CD1c-positive myeloid dendritic cell (primary cell): ENCODE measurements around the gene SLC35A2.
"Not testable (repeated sequence)": the region's sequence is repeated elsewhere in the genome, so short reads cannot be mapped to it uniquely, and the experiment has no call there.

Source experiments
- DNase-seq: peaks from one replicate; pipeline ENCODE4 v3.0.0-alpha.2; 2016; ENCODE audit errors: extremely low spot score

Gene SLC35A2

GRCh38 chrX:48902776-48903175, 8.7 kb downstream of the SLC35A2 start:
- no peak for DNase-seq

- DNase-seq, result no peak
Observed at GRCh38 chrX:48902135-48902534, 9.3 kb downstream of the SLC35A2 start.

- DNase-seq, result no peak
Observed at GRCh38 chrX:48901069-48901468, 10.4 kb downstream of the SLC35A2 start.

GRCh38 chrX:48899078-48899410, 12.4 kb downstream of the SLC35A2 start:
- no peak for DNase-seq

- peak; percentile 94 for DNase-seq
Observed at GRCh38 chrX:48897625-48898306, 13.7 kb downstream of the SLC35A2 start, which contains the start of the genes PQBP1 and TIMM17B. TSS of gene PQBP1 (plus strand) at chrX:48897930. CDS start at chrX:48898510, 580 bp downstream. TSS of gene TIMM17B (minus strand) at chrX:48897768. CDS start at chrX:48897749, 19 bp downstream.

GRCh38 chrX:48897157-48897624, 14.3 kb downstream of the SLC35A2 start:
- peak; percentile 73 for DNase-seq

GRCh38 chrX:48896611-48897011, 14.8 kb downstream of the SLC35A2 start:
- DNase-seq, result no peak

- DNase-seq, result no peak
Observed at GRCh38 chrX:48894891-48895290, 16.6 kb downstream of the SLC35A2 start.

- DNase-seq, result no peak
Observed at GRCh38 chrX:48893556-48894348, 17.7 kb downstream of the SLC35A2 start.

GRCh38 chrX:48892896-48893295, 18.6 kb downstream of the SLC35A2 start:
- DNase-seq, result no peak

- peak; percentile 85 for DNase-seq
Observed at GRCh38 chrX:48891402-48892288, 19.8 kb downstream of the SLC35A2 start.

- no peak for DNase-seq
Observed at GRCh38 chrX:48890934-48891401, 20.5 kb downstream of the SLC35A2 start.

- DNase-seq, result no peak
Observed at GRCh38 chrX:48890296-48890925, 21.0 kb downstream of the SLC35A2 start.

GRCh38 chrX:48886586-48886985, 24.9 kb downstream of the SLC35A2 start:
- not testable (repeated sequence) for DNase-seq

GRCh38 chrX:48883729-48884128, 27.7 kb downstream of the SLC35A2 start:
- DNase-seq, result no peak

- peak; percentile 33 for DNase-seq
Observed at GRCh38 chrX:48876944-48877343, 34.5 kb downstream of the SLC35A2 start.

GRCh38 chrX:48872017-48872416, 39.4 kb downstream of the SLC35A2 start:
- DNase-seq, result not testable (repeated sequence)

- no peak for DNase-seq
Observed at GRCh38 chrX:48864210-48864609, 47.2 kb downstream of the SLC35A2 start.

GRCh38 chrX:48854898-48855297, 56.5 kb downstream of the SLC35A2 start:
- no peak for DNase-seq

- not testable (repeated sequence) for DNase-seq
Observed at GRCh38 chrX:48854121-48854804, 57.2 kb downstream of the SLC35A2 start.

- not testable (repeated sequence) for DNase-seq
Observed at GRCh38 chrX:48853494-48853893, 58.0 kb downstream of the SLC35A2 start.
